Kidney (tissue), 14 donors: ENCODE data around the gene KRTAP5-2. TPM values are rescaled to one million over a fixed set of nuclear protein-coding genes. Genes with fewer than 3 reads are reported as not detected.

Experiments used
- DNase-seq, 5 donors: peaks; one replicate each; pipeline ENCODE4 v3.0.0-alpha.2; 2013 to 2020
- FAIRE-seq: peaks from 2 replicates; lab custom pipeline; 2012; peaks lifted over from hg19 to GRCh38; lab: Jason Lieb, UNC
- H3K27ac ChIP-seq, 2 donors: one replicate each; pipeline ENCODE4 v1.7.0; 2013; ENCODE audit warnings: low read depth in 2 of 2, low read length in 2 of 2, inconsistent platforms in 1 of 2
- H3K27me3 ChIP-seq: one replicate; pipeline ENCODE4 v1.7.1; 2013; ENCODE audit warnings: low read length, inconsistent platforms; ENCODE audit not compliant: control insufficient read depth, insufficient read depth
- H3K36me3 ChIP-seq, 3 donors: one replicate each; pipeline versions ENCODE4 v1.7.0 to v1.7.1; 2013; ENCODE audit warnings: low read length in 3 of 3, control low read depth in 1 of 3, inconsistent platforms in 1 of 3; ENCODE audit not compliant: insufficient read depth in 3 of 3, control insufficient read depth in 2 of 3
- H3K4me1 ChIP-seq, 3 donors: one replicate each; pipeline versions ENCODE4 v1.7.0 to v1.7.1; 2013; ENCODE audit warnings: low read length in 3 of 3, inconsistent platforms in 1 of 3, low read depth in 1 of 3; ENCODE audit not compliant: control insufficient read depth in 2 of 3, insufficient read depth in 2 of 3
- H3K4me3 ChIP-seq, 3 donors: one replicate each; pipeline versions ENCODE4 v1.7.0 to v1.8.1; 2013; ENCODE audit warnings: low read length in 3 of 3, control low read depth in 1 of 3, inconsistent platforms in 1 of 3
- H3K9ac ChIP-seq, 3 donors: one replicate each; pipeline versions ENCODE4 v1.7.0 to v1.7.1; 2013; ENCODE audit warnings: low read length in 3 of 3, control low read depth in 1 of 3, inconsistent platforms in 1 of 3
- H3K9me3 ChIP-seq, 3 donors: one replicate each; pipeline versions ENCODE4 v1.7.0 to v1.7.1; 2013; ENCODE audit warnings: low read length in 3 of 3, control low read depth in 1 of 3, inconsistent platforms in 1 of 3; ENCODE audit not compliant: control insufficient read depth in 2 of 3, insufficient read depth in 1 of 3
- intact Hi-C: fragments of 100-400 bp; cut with DNase I; formaldehyde crosslinking; loops from one replicate; pipeline ENCODE4 v1.11.1; 2022
- polyA plus RNA-seq: library from polyadenylated mRNA; stranded (reverse); fragments of 350-450 nt; fragmentation: Illumina TruSeq; extraction: RNeasy Lipid Tissue Mini Kit (QIAGEN cat#74804); gene quantifications from one replicate; pipeline ENCODE4 v1.2.3, GENCODE V29; 2014; ENCODE audit warnings: low read depth, low replicate concordance; ENCODE audit not compliant: insufficient read depth
- total RNA-seq: library from RNA; stranded (reverse); fragmentation: NEBNext Ultra II Directional; extraction: Animal tissue kit (Norgen Biotek cat#: 25700); gene quantifications from one replicate; pipeline ENCODE4 v1.2.1, GENCODE V29; 2021
- TF ChIP-seq, protein P1 (sequence below): IDR thresholded peaks from 3 replicates; pipeline ENCODE4 v1.5.1; 2012; ENCODE audit warnings: mild to moderate bottlenecking, moderate library complexity, borderline replicate concordance; ENCODE audit not compliant: insufficient read depth; ENCODE audit errors: extremely low read depth
- donor health status: control.
- donor health status: control.
- donor health status: control.
- donor health status: control.
- donor health status: control.
- donor health status: DM: yes; HTN: yes; CAD: no.
- donor health status: Normal renal cell carcinoma (clear cell type).

The KRTAP5-2 gene
- total and polyA plus RNA-seq, 2 donors from 2014 or later: not detected

DNA sequence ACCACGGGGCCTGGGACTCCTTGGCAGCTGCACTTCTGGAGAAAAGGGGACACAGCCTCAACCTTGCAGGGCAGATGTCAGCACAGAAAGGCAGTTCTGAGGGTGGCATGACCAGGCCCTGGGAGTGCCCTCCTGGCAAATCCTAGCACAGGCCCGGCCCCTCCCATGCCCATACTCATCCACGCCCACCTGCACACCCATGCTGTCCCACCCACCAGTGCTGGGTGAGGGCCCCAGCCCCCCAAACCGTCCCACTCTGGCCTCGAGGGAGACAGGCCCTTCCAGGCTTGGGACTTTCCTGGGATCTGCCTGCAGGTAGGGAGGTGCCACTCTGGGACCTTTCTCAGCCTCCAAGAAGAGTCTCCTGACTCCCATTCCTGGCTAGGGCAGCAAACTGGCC lies 36.1 kb downstream of the KRTAP5-2 start:
- Histone ChIP-seq H3K36me3 (no peaks in the 10 kb centered on the region), H3K27me3 (no peaks in the 10 kb centered on the region), H3K4me1 (peaks cover 0 to 21% (median 3%) of the 10 kb centered on the region in 3 donors), H3K9me3 (no peaks in the 10 kb centered on the region), H3K9ac (no peak overlapping the region), H3K4me3 (no peak overlapping the region), H3K27ac (no peak overlapping the region)
- DNase-seq: no peak
- intact Hi-C loops: no loop called here
- FAIRE-seq: no peak
- TF ChIP-seq, protein P1, sequence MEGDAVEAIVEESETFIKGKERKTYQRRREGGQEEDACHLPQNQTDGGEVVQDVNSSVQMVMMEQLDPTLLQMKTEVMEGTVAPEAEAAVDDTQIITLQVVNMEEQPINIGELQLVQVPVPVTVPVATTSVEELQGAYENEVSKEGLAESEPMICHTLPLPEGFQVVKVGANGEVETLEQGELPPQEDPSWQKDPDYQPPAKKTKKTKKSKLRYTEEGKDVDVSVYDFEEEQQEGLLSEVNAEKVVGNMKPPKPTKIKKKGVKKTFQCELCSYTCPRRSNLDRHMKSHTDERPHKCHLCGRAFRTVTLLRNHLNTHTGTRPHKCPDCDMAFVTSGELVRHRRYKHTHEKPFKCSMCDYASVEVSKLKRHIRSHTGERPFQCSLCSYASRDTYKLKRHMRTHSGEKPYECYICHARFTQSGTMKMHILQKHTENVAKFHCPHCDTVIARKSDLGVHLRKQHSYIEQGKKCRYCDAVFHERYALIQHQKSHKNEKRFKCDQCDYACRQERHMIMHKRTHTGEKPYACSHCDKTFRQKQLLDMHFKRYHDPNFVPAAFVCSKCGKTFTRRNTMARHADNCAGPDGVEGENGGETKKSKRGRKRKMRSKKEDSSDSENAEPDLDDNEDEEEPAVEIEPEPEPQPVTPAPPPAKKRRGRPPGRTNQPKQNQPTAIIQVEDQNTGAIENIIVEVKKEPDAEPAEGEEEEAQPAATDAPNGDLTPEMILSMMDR: no peak

DNA sequence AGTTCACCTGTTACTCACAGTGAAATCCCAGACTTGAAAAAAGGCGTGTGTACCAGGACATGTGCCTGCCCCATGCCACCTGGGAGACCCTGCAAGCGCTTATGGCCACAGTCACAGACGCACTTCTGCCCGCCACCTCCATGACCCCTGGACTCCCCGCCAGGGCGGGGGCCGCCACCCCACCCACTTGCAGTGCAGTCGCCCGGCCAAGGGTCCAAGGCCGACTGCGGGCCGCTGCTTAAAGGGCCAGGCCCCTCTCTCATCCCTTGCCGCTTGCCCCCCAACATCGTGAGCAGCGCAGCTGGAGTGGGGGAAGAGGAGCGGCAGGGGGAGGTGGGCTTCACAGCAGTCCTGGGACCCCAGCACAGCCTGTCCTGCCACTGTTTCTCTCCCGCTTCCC lies 36.8 kb downstream of the KRTAP5-2 start:
- TF ChIP-seq, protein P1: no peak
- FAIRE-seq: no peak
- Histone ChIP-seq H3K27ac (no peak overlapping the region), H3K4me3 (no peak overlapping the region), H3K9ac (no peak overlapping the region), H3K36me3 (no peaks in the 10 kb centered on the region), H3K27me3 (no peaks in the 10 kb centered on the region), H3K4me1 (peaks cover 0 to 21% (median 3%) of the 10 kb centered on the region in 3 donors), H3K9me3 (no peaks in the 10 kb centered on the region)
- DNase-seq: peak in 1 of 5 donors; percentile 43
- intact Hi-C loops: no loop called here

DNA sequence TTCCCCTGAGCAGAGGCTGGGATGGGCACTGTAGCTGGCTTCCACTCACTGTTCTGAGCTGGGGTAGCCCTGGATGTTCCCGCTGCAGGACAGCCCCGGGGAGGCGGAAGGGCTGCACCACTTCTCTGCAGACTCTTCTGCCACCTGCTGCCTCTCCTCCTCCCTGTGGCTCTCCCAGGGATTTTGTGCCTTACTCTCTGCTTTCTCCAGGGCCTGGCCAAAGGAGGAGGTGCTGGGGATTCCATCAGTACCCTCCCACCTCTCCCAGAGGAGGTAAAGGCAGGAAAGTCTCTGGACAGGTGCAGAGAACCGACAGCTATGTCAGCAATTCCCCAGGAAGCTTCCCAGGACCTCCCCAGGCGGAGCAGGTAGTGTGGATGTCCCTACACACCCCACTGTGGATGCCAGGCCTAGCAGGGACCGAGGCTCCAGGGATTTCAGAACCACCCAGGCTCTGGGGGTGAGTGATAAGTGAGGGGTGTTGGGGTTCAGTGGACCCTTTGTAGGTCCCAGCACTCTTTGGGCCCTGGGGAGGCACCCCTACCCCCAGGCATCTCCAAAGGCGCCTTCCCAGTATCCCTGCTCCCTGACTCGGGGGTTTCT lies 37.3 kb downstream of the KRTAP5-2 start:
- H3K4me1 ChIP-seq: peaks cover 0 to 21% (median 3%) of the 10 kb centered on the region in 3 donors
- peak overlapping the region in 1 of 3 donors; percentile 1 for H3K9ac ChIP-seq
- FAIRE-seq: no peak
- TF ChIP-seq, protein P1: no peak
- intact Hi-C loops: no loop called here
- H3K9me3 ChIP-seq: no peaks in the 10 kb centered on the region
- no peaks in the 10 kb centered on the region for H3K36me3 ChIP-seq
- H3K4me3 ChIP-seq: no peak overlapping the region
- H3K27me3 ChIP-seq: no peaks in the 10 kb centered on the region
- H3K27ac ChIP-seq: peak overlapping the region in 1 of 2 donors; percentile 19
- peak in 1 of 5 donors; percentile 41 for DNase-seq
